Activated CD8-positive, alpha-beta memory T cell treated with anti-CD3 and anti-CD28 coated beads, Interleukin-2, amount 50 U/mL, for 1 hour (primary cell): ENCODE data around the gene ZBTB7A.

Experiments used
- DNase-seq: peaks from one replicate; pipeline ENCODE4 v3.0.0-alpha.2; 2020; ENCODE audit errors: extremely low read depth

Gene ZBTB7A

GRCh38 chr19:4068047-4068966 is 1.6 kb upstream of the ZBTB7A start:
- DNase-seq = no peak

GRCh38 chr19:4067396-4068046 is 822 bp upstream of the ZBTB7A start:
- no peak for DNase-seq

- no peak for DNase-seq
Measured at GRCh38 chr19:4066176-4066606, 508 bp downstream of the ZBTB7A start.

GRCh38 chr19:4065430-4066175 is 1.1 kb downstream of the ZBTB7A start:
- peak; percentile 83 for DNase-seq

GRCh38 chr19:4064496-4065260 is 2.0 kb downstream of the ZBTB7A start:
- DNase-seq = no peak

- no peak for DNase-seq
Measured at GRCh38 chr19:4064149-4064495, 2.6 kb downstream of the ZBTB7A start.

GRCh38 chr19:4063369-4064148 is 3.1 kb downstream of the ZBTB7A start:
- no peak for DNase-seq

- DNase-seq = no peak
Measured at GRCh38 chr19:4062419-4063368, 4.0 kb downstream of the ZBTB7A start.

GRCh38 chr19:4061683-4062418 is 4.8 kb downstream of the ZBTB7A start:
- no peak for DNase-seq

- no peak for DNase-seq
Measured at GRCh38 chr19:4061178-4061682, 5.5 kb downstream of the ZBTB7A start.

- no peak for DNase-seq
Measured at GRCh38 chr19:4060621-4061177, 6.0 kb downstream of the ZBTB7A start.

- DNase-seq = no peak
Measured at GRCh38 chr19:4059891-4060620, 6.6 kb downstream of the ZBTB7A start.

- no peak for DNase-seq
Measured at GRCh38 chr19:4059453-4059871, 7.2 kb downstream of the ZBTB7A start.

GRCh38 chr19:4058693-4059452 is 7.8 kb downstream of the ZBTB7A start:
- DNase-seq = no peak

GRCh38 chr19:4057931-4058692 is 8.6 kb downstream of the ZBTB7A start:
- DNase-seq = no peak

- no peak for DNase-seq
Measured at GRCh38 chr19:4055209-4055552, 11.5 kb downstream of the ZBTB7A start.
